ENCODE data around the gene DLL3.

The DLL3 gene

DNA sequence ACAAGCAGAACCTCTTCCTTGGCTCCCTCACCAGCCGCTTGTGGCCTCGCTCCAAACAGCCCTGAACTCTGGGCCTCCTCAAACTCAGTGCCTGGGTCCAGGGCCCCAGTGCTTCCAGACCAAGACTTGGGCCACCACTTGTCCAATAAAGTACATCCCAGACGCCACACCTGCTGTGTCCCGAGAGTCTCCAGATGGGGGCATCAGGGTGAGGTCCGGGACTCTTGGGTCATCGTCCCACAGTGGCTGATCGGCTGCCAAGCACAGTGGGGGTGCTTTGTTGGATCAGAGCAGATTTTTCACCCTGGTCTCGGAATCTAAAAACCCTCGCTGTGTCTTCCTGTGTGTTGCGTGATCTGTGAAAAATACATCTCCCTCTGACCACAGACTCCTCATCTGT lies 9.0 kb upstream of the DLL3 start:
- no peak for TF ChIP-seq ESRRG (CRISPR knock-in tag; IDR thresholded peaks at IDR 0.05)
- TF ChIP-seq OSR1 (CRISPR knock-in tag; IDR thresholded peaks at IDR 0.05): no peak
- TF ChIP-seq ZNF70 (CRISPR knock-in tag; IDR thresholded peaks at IDR 0.05): no peak
- no peak for TF ChIP-seq CSRNP3 (CRISPR knock-in tag; IDR thresholded peaks at IDR 0.05)
- TF ChIP-seq, protein P1, sequence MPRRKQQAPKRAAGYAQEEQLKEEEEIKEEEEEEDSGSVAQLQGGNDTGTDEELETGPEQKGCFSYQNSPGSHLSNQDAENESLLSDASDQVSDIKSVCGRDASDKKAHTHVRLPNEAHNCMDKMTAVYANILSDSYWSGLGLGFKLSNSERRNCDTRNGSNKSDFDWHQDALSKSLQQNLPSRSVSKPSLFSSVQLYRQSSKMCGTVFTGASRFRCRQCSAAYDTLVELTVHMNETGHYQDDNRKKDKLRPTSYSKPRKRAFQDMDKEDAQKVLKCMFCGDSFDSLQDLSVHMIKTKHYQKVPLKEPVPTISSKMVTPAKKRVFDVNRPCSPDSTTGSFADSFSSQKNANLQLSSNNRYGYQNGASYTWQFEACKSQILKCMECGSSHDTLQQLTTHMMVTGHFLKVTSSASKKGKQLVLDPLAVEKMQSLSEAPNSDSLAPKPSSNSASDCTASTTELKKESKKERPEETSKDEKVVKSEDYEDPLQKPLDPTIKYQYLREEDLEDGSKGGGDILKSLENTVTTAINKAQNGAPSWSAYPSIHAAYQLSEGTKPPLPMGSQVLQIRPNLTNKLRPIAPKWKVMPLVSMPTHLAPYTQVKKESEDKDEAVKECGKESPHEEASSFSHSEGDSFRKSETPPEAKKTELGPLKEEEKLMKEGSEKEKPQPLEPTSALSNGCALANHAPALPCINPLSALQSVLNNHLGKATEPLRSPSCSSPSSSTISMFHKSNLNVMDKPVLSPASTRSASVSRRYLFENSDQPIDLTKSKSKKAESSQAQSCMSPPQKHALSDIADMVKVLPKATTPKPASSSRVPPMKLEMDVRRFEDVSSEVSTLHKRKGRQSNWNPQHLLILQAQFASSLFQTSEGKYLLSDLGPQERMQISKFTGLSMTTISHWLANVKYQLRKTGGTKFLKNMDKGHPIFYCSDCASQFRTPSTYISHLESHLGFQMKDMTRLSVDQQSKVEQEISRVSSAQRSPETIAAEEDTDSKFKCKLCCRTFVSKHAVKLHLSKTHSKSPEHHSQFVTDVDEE (CRISPR knock-in tag; IDR thresholded peaks at IDR 0.05): no peak
- no peak for TF ChIP-seq SNAI2 (CRISPR knock-in tag; IDR thresholded peaks at IDR 0.05)
- TF ChIP-seq ZNF8 (CRISPR knock-in tag; IDR thresholded peaks at IDR 0.05): no peak
- TF ChIP-seq, protein P2, sequence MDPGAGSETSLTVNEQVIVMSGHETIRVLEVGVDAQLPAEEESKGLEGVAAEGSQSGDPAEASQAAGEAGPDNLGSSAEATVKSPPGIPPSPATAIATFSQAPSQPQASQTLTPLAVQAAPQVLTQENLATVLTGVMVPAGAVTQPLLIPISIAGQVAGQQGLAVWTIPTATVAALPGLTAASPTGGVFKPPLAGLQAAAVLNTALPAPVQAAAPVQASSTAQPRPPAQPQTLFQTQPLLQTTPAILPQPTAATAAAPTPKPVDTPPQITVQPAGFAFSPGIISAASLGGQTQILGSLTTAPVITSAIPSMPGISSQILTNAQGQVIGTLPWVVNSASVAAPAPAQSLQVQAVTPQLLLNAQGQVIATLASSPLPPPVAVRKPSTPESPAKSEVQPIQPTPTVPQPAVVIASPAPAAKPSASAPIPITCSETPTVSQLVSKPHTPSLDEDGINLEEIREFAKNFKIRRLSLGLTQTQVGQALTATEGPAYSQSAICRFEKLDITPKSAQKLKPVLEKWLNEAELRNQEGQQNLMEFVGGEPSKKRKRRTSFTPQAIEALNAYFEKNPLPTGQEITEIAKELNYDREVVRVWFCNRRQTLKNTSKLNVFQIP (CRISPR knock-in tag; IDR thresholded peaks at IDR 0.05; ENCODE audit: borderline replicate concordance, low read depth): no peak
- no peak for TF ChIP-seq ZFP3 (CRISPR knock-in tag; IDR thresholded peaks at IDR 0.05)
- ATAC-seq: no peak

DNA sequence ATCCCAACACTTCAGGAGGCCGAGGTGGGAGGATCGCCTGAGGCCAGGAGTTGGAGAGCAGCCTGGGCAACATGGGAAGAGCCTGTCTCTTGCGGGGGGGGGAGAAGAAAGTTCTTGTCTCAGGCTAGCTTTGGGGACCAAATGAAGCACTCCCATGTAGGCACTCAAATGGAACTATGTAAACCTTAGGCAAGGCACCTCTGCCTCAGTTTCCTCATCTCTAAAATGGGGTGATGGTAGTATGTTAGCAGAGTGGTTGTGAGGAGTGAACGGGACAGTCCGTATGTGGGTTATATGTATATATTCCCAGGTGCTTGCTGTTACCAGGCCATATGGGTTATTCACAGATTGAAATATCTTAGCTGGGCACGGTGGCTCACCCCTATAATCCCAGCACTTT lies 6.5 kb upstream of the DLL3 start:
- TF ChIP-seq, protein P2 (CRISPR knock-in tag; IDR thresholded peaks at IDR 0.05; ENCODE audit: borderline replicate concordance, low read depth): no peak
- TF ChIP-seq SNAI2 (CRISPR knock-in tag; IDR thresholded peaks at IDR 0.05) (no peak), ZFP30 (CRISPR knock-in tag; IDR thresholded peaks at IDR 0.05) (no peak), ZNF8 (CRISPR knock-in tag; IDR thresholded peaks at IDR 0.05) (no peak)
- no peak for ATAC-seq

DNA sequence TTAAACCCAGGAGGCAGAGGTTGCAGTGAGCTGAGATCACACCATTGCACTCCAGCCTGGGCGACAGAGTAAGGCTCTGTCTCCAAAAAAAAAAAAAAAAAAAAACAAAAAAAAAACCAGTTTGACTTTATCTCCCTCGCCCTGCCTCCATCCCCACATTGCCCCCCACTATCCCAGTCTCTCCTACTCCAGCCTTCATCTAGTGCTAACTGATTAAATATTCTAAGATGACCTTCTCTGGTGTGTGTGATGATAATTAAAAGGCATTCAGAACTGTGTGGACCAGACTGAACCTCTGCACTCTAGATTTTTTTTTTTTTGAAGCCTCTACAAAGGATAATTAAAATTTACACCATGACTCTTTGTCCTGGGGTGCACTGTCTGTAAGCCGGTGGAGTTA lies 6.0 kb upstream of the DLL3 start:
- ATAC-seq: no peak
- TF ChIP-seq SNAI2 (CRISPR knock-in tag; IDR thresholded peaks at IDR 0.05): no peak
- no peak for TF ChIP-seq ZFP30 (CRISPR knock-in tag; IDR thresholded peaks at IDR 0.05)
- no peak for TF ChIP-seq ZFP3 (CRISPR knock-in tag; IDR thresholded peaks at IDR 0.05)
- TF ChIP-seq, protein P2 (CRISPR knock-in tag; IDR thresholded peaks at IDR 0.05; ENCODE audit: borderline replicate concordance, low read depth): no peak

DNA sequence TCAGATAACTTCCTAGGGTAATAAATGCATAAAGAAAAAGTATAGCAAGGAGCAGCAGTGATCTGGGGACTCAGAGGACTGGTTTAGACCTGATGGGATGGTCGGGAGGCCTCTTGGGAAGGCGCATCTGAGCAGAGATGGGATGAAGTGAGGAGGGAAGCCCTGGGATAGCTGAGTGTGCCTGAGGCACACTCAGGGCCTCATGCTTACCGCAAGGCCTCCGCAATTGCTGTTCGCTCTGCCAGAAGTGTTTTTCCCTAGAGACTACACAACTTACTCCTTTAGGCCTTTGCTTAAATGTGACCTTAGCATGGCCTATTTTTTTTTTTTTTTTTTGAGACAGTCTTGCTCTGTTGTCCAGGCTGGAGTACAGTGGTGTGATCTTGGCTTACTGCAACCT lies 4.1 kb upstream of the DLL3 start:
- TF ChIP-seq CSRNP3 (CRISPR knock-in tag; IDR thresholded peaks at IDR 0.05) (no peak), RARB (CRISPR knock-in tag; IDR thresholded peaks at IDR 0.05) (no peak), BACH2 (CRISPR knock-in tag; IDR thresholded peaks at IDR 0.05; ENCODE audit: borderline replicate concordance) (no peak), ZC3H10 (CRISPR knock-in tag; IDR thresholded peaks at IDR 0.05) (no peak), TOX (CRISPR knock-in tag; IDR thresholded peaks at IDR 0.05; ENCODE audit: borderline replicate concordance) (no peak), ESRRG (CRISPR knock-in tag; IDR thresholded peaks at IDR 0.05) (no peak), ZNF565 (CRISPR knock-in tag; conservative IDR thresholded peaks at IDR 0.05; ENCODE audit: low read depth) (no peak), ZNF70 (CRISPR knock-in tag; IDR thresholded peaks at IDR 0.05) (no peak)
- TF ChIP-seq, protein P3, sequence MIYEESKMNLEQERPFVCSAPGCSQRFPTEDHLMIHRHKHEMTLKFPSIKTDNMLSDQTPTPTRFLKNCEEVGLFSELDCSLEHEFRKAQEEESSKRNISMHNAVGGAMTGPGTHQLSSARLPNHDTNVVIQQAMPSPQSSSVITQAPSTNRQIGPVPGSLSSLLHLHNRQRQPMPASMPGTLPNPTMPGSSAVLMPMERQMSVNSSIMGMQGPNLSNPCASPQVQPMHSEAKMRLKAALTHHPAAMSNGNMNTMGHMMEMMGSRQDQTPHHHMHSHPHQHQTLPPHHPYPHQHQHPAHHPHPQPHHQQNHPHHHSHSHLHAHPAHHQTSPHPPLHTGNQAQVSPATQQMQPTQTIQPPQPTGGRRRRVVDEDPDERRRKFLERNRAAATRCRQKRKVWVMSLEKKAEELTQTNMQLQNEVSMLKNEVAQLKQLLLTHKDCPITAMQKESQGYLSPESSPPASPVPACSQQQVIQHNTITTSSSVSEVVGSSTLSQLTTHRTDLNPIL (CRISPR knock-in tag; IDR thresholded peaks at IDR 0.05; ENCODE audit: low read depth): no peak
- ATAC-seq: no peak
